NB4 (cell line): Measurements from ENCODE around the gene PTCD3.

Source experiments
- DNase-seq: peaks from one replicate; pipeline ENCODE4 v3.0.0; 2010; ENCODE audit warnings: low read depth
- H3K4me3 ChIP-seq: one replicate; pipeline ENCODE4 v1.5.1; 2011; ENCODE audit warnings: mild to moderate bottlenecking, low read depth, low read length, moderate library complexity
- CTCF ChIP-seq: IDR thresholded peaks from one replicate; pipeline ENCODE4 v1.5.1; 2012; ENCODE audit warnings: low read depth, low read length
- MAX ChIP-seq: IDR thresholded peaks from 2 replicates; pipeline ENCODE4 v1.6.1; 2011; ENCODE audit warnings: low read depth, low read length
- MYC ChIP-seq: IDR thresholded peaks from 2 replicates; pipeline ENCODE4 v1.6.1; 2011; ENCODE audit warnings: low read depth, low read length
- POLR2A ChIP-seq: IDR thresholded peaks from 2 replicates; pipeline ENCODE4 v1.6.1; 2011; ENCODE audit warnings: mild to moderate bottlenecking; ENCODE audit not compliant: insufficient read length; ENCODE audit errors: extremely low read depth

Gene PTCD3

GRCh38 chr2:86072271-86072858 is 33.7 kb upstream of the PTCD3 start:
- no peak for TF ChIP-seq CTCF
- no peak for TF ChIP-seq POLR2A
- peak; percentile 7; the same call in 1 of the 2 replicates for TF ChIP-seq MYC
- TF ChIP-seq MAX, result no peak
- peak; percentile 92 for DNase-seq
- no peak overlapping the region for H3K4me3 ChIP-seq

GRCh38 chr2:86073225-86073624 is 32.8 kb upstream of the PTCD3 start:
- TF ChIP-seq MAX, result no peak
- TF ChIP-seq POLR2A, result no peak
- no peak for TF ChIP-seq MYC
- TF ChIP-seq CTCF, result no peak

GRCh38 chr2:86074256-86074655 is 31.8 kb upstream of the PTCD3 start:
- TF ChIP-seq POLR2A (no peak), CTCF (no peak), MYC (no peak)
- H3K4me3 ChIP-seq, result no peak overlapping the region
- no peak for DNase-seq

More at GRCh38 chr2:86073225-86073624, 32.8 kb upstream of the PTCD3 start:
- no peak overlapping the region for H3K4me3 ChIP-seq
- no peak for DNase-seq

- TF ChIP-seq CTCF (no peak), MYC (no peak), POLR2A (no peak), MAX (no peak)
- no peak for DNase-seq
- H3K4me3 ChIP-seq, result no peak overlapping the region
Measured at GRCh38 chr2:86074811-86075210, 31.2 kb upstream of the PTCD3 start.

- no peak for DNase-seq
- no peak overlapping the region for H3K4me3 ChIP-seq
- TF ChIP-seq MYC (no peak), CTCF (no peak), MAX (no peak), POLR2A (no peak)
Measured at GRCh38 chr2:86075886-86076285, 30.1 kb upstream of the PTCD3 start.

GRCh38 chr2:86078774-86079545 is 27.1 kb upstream of the PTCD3 start:
- DNase-seq, result peak; percentile 36
- H3K4me3 ChIP-seq, result no peak overlapping the region
- TF ChIP-seq CTCF (no peak), MAX (no peak), MYC (no peak), POLR2A (no peak)
